PC-3 (cell line): ENCODE measurements around the gene TMEM45A.

ENCODE experiments used
- EZH2 ChIP-seq: fragments of 300-600 bp; sonication (generic); IDR thresholded peaks from one replicate; pipeline ENCODE4 v1.6.1; 2017; ENCODE audit warnings: antibody characterized with exemption, mild to moderate bottlenecking, low read length; ENCODE audit not compliant: unreplicated experiment
- EZH2phosphoT487 ChIP-seq: fragments of 300-600 bp; sonication (generic); IDR thresholded peaks from 2 replicates; pipeline ENCODE4 v1.6.1; 2018; ENCODE audit warnings: mild to moderate bottlenecking, antibody characterized with exemption, low read length, borderline replicate concordance
- TF ChIP-seq, protein P1 (sequence below): fragments of 300-600 bp; sonication (generic); conservative IDR thresholded peaks from 2 replicates; pipeline ENCODE4 v1.5.1; 2017; ENCODE audit warnings: antibody characterized with exemption, low read depth, mild to moderate bottlenecking, low read length

DNA sequence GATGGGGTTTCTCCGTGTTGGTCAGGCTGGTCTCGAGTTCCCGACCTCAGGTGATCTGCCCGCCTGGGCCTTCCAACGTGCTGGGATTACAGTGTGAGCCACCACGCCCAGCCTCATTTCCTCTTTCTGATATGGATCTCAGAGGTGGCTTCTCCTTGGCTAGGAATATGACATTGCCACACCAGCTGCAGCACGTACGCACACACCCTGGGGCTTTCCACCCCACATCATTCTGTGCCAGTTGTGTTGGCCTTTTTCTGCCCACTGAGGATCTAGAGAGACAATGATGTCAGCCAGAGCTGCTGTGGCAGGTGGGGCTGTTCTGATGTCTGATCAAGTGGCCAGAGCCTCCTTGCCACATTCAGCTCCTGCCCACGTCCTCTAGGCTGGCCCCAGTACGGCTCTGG lies 29.0 kb downstream of the TMEM45A start:
- TF ChIP-seq, protein P1, sequence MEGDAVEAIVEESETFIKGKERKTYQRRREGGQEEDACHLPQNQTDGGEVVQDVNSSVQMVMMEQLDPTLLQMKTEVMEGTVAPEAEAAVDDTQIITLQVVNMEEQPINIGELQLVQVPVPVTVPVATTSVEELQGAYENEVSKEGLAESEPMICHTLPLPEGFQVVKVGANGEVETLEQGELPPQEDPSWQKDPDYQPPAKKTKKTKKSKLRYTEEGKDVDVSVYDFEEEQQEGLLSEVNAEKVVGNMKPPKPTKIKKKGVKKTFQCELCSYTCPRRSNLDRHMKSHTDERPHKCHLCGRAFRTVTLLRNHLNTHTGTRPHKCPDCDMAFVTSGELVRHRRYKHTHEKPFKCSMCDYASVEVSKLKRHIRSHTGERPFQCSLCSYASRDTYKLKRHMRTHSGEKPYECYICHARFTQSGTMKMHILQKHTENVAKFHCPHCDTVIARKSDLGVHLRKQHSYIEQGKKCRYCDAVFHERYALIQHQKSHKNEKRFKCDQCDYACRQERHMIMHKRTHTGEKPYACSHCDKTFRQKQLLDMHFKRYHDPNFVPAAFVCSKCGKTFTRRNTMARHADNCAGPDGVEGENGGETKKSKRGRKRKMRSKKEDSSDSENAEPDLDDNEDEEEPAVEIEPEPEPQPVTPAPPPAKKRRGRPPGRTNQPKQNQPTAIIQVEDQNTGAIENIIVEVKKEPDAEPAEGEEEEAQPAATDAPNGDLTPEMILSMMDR, result no peak
- TF ChIP-seq EZH2 (no peak), EZH2phosphoT487 (no peak)
